Activated naive CD8-positive, alpha-beta T cell treated with anti-CD3 and anti-CD28 coated beads, Interleukin-2, amount 50 U/mL, for 24 hours (primary cell): ENCODE results near the gene SREBF1.
A peak's percentile ranks its signal among the peaks of the same experiment; 100 is the strongest.

ENCODE experiments used
- ATAC-seq: fragments of 150-1000 bp; cut with Tn5 transposase; one replicate; pipeline ENCODE4 v1.10.0; 2021
- DNase-seq: peaks from one replicate; pipeline ENCODE4 v3.0.0; 2021
- H3K27ac Mint-ChIP-seq: one replicate; pipeline ENCODE4 v1.8.0; 2021; ENCODE audit warnings: mild to moderate bottlenecking, mixed read lengths
- H3K27me3 Mint-ChIP-seq: one replicate; pipeline ENCODE4 v1.8.0; 2021; ENCODE audit warnings: mixed read lengths
- H3K36me3 Mint-ChIP-seq: one replicate; pipeline ENCODE4 v1.8.0; 2021; ENCODE audit warnings: low read depth, mixed read lengths
- H3K4me1 Mint-ChIP-seq: one replicate; pipeline ENCODE4 v1.8.0; 2021; ENCODE audit warnings: mixed read lengths
- H3K4me3 Mint-ChIP-seq: one replicate; pipeline ENCODE4 v1.8.0; 2021; ENCODE audit warnings: mild to moderate bottlenecking, moderate library complexity, mixed read lengths
- H3K9me3 Mint-ChIP-seq: one replicate; pipeline ENCODE4 v1.8.0; 2021; ENCODE audit warnings: mixed read lengths

Gene SREBF1

DNA sequence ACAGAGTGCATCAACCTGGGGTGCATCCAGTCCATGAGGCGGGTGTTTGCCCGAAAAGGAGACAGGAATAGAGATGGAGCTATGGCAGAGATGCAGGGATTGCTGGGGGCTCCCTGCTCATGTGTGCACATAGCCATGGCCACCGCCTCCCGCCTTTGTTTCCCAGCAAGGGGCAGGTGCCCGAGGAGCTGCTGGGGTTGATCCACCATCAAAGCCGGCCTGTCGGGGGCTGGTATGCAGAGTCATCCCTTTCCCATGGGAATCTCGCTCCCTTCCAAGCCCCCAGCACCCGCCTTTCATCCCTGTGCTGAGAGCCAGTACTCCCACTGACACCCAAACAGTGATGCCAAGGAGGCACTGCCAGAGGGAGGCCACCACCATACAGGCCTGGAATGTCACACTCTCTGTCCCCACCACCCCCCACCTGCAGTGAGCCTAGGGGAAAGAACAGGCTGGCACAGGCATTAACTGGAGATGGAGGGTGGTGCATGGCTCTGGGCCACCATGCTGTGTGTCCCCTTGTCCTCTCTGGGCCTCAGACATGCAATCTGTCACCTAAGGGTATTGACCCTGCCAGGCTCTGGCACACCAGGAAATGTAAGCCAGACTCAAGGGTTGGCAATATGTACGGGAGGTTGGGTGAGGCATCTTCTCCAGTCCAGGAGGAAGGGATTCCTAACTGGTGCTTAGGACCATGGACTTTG lies 65.1 kb downstream of the SREBF1 start:
- DNase-seq (no peak), ATAC-seq (no peak)
- Mint-ChIP-seq H3K4me3 (no peak overlapping the region), H3K9me3 (no peaks in the 10 kb centered on the region), H3K36me3 (no peaks in the 10 kb centered on the region), H3K27ac (no peak overlapping the region), H3K27me3 (no peaks in the 10 kb centered on the region), H3K4me1 (peaks cover 13% of the 10 kb centered on the region)

DNA sequence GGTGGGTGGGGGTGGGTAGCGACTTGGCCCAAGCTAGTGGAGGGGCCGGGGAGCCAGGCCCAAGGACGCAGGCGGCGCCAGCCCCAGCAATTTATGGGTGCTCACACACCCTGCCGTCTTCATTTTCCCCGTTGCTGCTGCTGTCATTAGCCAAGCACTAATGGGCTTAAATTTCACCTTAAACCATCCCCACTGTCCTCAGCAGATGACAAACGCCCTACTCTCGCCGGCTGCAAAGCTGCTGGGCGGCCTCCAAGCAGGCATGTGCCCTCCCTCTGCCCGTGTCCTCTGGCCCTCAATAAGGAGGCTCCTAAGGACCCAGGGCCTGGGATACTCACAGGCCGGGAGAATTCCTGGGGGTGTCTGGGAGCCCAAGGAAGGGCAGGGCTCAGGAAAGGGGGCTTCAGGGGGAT lies 66.1 kb downstream of the SREBF1 start:
- DNase-seq (no peak), ATAC-seq (no peak)
- Mint-ChIP-seq H3K27me3 (no peaks in the 10 kb centered on the region), H3K27ac (no peak overlapping the region), H3K4me3 (no peak overlapping the region), H3K4me1 (peaks cover 23% of the 10 kb centered on the region), H3K9me3 (no peaks in the 10 kb centered on the region), H3K36me3 (no peaks in the 10 kb centered on the region)

DNA sequence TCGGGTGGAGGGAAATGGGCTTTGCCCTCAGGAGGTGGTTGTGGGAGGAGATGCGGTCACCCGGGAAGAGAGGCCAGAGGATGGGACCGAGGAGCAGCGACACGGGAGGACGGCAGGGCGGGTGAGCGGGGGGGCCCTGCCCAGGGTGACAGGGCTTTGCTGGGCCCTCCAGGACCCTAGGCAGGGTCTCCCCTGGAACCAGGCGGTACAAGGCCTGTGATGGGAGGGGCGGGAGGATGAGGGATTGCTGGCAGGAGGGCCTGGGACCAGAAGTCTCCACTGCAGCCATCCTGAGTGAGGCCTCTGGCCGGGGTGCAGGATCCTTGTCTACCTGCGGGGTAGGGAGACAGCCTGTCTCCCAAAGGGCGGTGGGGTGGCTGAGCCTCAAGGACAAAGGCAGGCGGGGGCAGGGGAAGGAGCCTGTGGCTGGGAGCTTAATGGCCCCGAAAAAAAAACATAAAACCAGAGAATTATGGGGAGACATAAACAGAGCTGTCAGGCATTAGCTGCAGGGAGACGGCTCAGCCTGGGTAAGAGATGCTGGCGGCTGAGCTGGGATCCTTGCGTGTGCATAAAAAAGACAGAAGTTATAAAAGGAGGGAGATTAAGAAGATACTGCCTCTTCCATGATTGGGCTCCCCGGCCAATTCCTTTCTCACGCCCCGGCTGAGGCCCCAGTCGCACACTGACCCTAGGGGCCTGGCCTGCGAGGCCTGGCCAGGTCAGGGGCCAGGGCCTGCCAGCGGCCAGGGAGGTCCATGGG lies 66.7 kb downstream of the SREBF1 start:
- no peak overlapping the region for H3K27ac Mint-ChIP-seq
- no peak for DNase-seq
- no peak for ATAC-seq

DNA sequence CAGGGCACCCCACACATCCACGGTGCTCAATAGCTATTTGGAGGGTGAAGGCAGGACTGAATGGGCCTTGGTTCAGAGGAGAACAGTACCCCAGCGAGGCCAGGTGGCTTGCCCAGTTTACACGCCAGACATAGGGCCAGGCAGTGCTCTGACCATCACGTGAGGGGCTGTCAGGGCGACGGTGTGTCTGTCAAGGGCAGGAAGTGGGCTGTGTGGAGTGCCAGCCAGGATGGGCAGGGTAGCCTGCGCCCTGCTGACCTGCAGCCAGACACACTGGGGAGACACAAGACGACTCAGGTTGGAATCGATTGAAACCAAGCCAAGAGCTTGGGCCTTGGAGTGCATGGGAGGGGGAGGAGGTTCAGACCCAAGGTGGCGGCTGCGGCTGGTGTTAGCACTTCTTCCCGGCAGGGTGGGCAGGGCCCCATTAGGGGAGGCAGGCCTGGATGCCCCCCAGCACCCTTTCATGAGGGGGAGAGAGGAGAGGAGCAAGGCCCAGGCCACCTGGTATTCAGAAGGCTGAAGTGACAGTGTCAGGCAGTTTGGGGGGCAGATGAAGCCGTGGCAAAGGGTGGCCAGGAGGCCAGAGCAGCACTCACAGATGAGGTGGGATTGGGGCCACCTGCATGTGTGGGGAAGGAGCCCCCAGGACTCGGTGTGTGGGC lies 68.2 kb downstream of the SREBF1 start:
- no peak for DNase-seq
- Mint-ChIP-seq H3K27me3 (no peaks in the 10 kb centered on the region), H3K4me3 (no peak overlapping the region), H3K27ac (no peak overlapping the region), H3K4me1 (peaks cover 35% of the 10 kb centered on the region), H3K36me3 (no peaks in the 10 kb centered on the region), H3K9me3 (no peaks in the 10 kb centered on the region)
- ATAC-seq, result no peak

More for the DNA sequence above, 66.7 kb downstream of the SREBF1 start:
- Mint-ChIP-seq H3K4me3 (no peak overlapping the region), H3K9me3 (no peaks in the 10 kb centered on the region), H3K4me1 (peaks cover 29% of the 10 kb centered on the region), H3K27me3 (no peaks in the 10 kb centered on the region), H3K36me3 (no peaks in the 10 kb centered on the region)

DNA sequence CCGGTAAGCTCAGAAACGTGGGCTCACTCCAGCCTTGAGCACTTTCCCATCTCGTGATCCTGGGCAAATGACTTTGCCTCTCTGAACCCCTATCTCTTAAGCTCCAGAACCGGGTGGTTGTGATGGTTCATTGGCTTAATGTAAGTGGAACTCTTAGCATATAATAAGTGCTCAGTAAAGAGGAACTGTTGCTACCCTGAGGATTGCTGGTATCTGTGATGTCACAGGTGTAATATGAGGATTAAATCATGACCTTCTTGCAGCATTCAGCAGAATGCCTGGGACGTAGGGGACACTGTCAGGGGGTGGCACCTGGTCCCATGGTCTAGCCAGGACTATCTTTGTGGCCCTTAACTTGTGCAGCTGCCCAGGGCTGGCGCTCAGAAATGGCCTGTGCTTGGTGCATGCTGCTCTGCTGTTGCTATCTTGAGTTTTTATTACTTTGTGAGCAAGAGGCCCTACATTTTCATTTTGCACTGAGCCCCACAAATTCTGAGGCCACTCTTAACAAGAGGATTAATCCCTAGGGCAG lies 68.8 kb downstream of the SREBF1 start:
- H3K4me1 Mint-ChIP-seq, result peaks cover 36% of the 10 kb centered on the region
- H3K9me3 Mint-ChIP-seq, result no peaks in the 10 kb centered on the region
- ATAC-seq (no peak), DNase-seq (no peak)
- no peak overlapping the region for H3K27ac Mint-ChIP-seq
- no peaks in the 10 kb centered on the region for H3K27me3 Mint-ChIP-seq
- H3K36me3 Mint-ChIP-seq, result no peaks in the 10 kb centered on the region
- no peak overlapping the region for H3K4me3 Mint-ChIP-seq

DNA sequence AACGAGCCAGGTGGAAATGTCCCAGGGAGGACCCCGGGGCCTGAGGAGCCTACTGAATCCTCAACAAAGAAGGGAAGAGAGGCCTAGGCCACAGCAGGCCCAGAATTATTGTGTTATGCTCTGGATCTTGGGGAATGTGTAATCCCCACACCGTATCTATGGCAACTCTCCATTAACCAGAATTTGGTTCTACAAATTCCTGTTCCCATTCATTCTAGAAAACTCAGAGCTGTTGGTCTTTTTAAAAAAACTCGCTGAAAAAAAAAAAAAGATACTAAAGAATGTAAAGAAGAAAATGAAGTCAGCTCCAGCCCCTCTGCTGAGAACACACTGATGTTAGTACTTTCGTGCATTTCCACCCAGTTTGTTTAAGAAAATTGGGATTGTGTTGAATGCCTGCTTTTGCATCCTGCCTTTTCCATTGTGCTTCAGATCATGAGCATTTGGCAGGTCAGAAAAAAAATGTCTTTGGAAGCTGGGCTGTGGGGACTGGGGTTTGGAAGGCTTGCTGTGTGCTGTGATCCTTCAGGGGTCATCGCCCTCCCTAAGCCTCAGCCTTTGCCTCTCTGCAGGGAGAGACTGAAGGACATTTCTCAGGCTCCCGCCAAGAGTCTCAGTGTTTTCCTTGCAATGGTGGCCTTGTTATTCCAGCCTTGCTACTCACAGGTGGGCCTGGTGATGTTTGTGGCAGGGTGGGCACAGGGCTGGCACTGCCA lies 69.5 kb downstream of the SREBF1 start:
- H3K36me3 Mint-ChIP-seq, result no peaks in the 10 kb centered on the region
- no peaks in the 10 kb centered on the region for H3K27me3 Mint-ChIP-seq
- H3K9me3 Mint-ChIP-seq, result no peaks in the 10 kb centered on the region
- peaks cover 31% of the 10 kb centered on the region for H3K4me1 Mint-ChIP-seq
- DNase-seq (no peak), ATAC-seq (no peak)
- no peak overlapping the region for H3K27ac Mint-ChIP-seq
- H3K4me3 Mint-ChIP-seq, result no peak overlapping the region

DNA sequence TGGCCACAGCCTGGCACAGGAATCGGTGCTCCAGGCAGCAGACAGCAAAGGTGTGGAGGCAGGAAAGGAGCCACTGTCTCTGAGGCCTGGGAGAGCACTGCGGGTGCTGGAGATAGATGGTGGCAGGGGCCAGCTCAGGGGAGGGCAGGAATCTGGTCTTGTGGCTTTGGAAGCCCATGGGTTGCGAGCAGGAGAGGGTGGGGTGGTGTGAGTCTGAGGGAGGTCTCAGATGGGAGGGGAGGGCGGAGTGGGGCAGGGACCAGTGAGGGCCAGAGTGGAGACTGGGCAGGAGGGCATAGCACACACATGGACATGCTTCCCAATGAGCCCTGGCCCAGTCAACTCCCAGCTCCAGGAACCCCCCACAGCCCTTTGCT lies 70.1 kb downstream of the SREBF1 start:
- Mint-ChIP-seq H3K4me1 (peaks cover 31% of the 10 kb centered on the region), H3K36me3 (no peaks in the 10 kb centered on the region), H3K27me3 (no peaks in the 10 kb centered on the region), H3K27ac (no peak overlapping the region), H3K4me3 (no peak overlapping the region), H3K9me3 (no peaks in the 10 kb centered on the region)
- DNase-seq, result no peak
- ATAC-seq, result no peak

DNA sequence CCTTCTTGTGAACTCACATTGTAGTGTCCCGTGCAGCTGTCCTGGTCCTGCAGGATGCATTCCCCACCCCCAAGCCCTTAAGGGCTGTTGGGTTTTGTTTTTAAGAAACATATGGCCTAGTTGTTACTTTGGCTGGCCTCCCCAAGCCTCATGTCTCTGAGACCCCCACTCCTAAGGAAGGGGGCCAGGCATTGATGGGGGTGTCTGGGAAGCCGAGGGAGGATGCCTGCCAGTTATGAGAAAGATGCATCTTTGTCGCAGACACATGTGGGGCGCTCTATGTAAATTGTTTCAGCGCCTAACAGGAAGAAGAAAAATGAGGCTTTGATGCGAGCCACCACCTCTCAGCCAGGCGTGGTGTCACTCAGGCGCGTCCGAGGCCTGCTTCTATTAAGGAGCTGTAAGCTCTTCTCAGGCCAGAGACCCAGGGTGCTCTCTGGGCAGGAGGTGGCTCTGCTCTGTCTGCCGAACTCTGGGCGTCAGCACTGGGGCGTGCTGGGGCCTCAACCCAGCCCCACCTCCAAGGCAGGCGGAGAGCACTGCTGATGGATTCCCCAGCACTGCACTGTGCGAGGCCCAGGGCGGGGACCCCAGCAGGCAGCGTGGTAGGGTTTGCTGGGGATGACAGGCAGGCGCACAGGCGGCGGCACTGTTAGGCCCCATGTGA lies 70.6 kb downstream of the SREBF1 start:
- Mint-ChIP-seq H3K4me1 (peaks cover 31% of the 10 kb centered on the region), H3K27me3 (no peaks in the 10 kb centered on the region), H3K27ac (peak overlapping the region; percentile 31), H3K9me3 (no peaks in the 10 kb centered on the region), H3K4me3 (no peak overlapping the region), H3K36me3 (no peaks in the 10 kb centered on the region)
- ATAC-seq (peak; percentile 9), DNase-seq (no peak)

DNA sequence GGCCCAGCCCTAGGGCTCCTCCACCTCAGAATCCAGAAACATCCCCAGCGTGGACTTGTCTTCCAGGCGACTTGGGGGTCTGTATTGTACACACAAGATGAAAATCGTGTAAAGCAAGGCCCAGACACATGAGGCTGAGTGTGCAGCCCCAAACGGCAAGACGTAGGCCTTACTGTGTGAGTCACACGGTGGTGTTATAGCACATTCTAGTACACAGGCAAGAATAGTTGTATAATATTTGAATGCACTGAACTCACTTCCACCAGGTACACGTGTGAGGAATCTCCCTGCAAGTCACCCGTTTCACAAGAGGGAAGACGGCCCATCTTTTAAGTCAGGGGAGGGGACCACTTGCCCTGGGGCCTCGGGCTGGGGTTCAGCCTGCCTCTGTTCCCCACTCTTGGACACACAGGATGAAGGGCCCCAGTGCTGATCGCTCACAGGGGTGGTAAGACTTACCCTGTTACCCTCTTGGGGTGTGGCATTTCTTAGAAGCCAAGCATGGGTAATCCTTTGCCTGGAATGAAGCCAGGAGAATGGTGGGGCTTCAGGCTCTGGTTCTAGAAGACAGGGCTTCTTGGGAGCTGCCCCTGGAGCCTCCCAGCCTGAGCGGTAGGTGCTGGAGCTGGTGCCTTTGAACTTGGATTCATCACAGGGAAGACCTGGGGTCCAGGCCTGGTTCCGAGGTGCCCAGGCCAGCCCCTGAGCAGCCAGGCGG lies 71.3 kb downstream of the SREBF1 start:
- H3K4me3 Mint-ChIP-seq, result no peak overlapping the region
- H3K36me3 Mint-ChIP-seq, result no peaks in the 10 kb centered on the region
- no peaks in the 10 kb centered on the region for H3K9me3 Mint-ChIP-seq
- H3K4me1 Mint-ChIP-seq, result peaks cover 31% of the 10 kb centered on the region
- H3K27ac Mint-ChIP-seq, result peak overlapping the region; percentile 64
- DNase-seq (no peak), ATAC-seq (no peak)
- no peaks in the 10 kb centered on the region for H3K27me3 Mint-ChIP-seq

DNA sequence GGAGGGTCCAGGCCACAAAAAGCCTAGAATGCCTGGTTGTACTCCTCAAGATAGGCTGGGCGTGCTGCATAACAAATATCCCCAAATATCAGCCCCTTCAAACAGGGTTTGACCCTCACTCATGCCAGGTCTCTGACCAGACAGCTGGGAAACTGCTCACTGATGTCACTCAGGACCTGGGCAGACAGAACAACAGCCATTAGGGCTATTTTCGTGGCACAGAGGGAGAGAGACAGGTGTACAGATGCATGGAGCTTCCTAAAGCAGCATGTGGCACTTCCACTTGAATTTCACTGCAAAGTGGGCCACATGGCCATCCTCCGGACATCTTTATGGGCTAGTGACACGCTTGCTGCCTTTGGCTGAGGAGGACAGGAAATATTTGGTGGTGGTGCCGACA lies 73.1 kb downstream of the SREBF1 start:
- H3K4me3 Mint-ChIP-seq, result no peak overlapping the region
- no peak for DNase-seq
- no peak overlapping the region for H3K27ac Mint-ChIP-seq
- H3K9me3 Mint-ChIP-seq, result no peaks in the 10 kb centered on the region
- no peaks in the 10 kb centered on the region for H3K36me3 Mint-ChIP-seq
- ATAC-seq, result no peak
- H3K27me3 Mint-ChIP-seq, result no peaks in the 10 kb centered on the region
- peaks cover 31% of the 10 kb centered on the region for H3K4me1 Mint-ChIP-seq

DNA sequence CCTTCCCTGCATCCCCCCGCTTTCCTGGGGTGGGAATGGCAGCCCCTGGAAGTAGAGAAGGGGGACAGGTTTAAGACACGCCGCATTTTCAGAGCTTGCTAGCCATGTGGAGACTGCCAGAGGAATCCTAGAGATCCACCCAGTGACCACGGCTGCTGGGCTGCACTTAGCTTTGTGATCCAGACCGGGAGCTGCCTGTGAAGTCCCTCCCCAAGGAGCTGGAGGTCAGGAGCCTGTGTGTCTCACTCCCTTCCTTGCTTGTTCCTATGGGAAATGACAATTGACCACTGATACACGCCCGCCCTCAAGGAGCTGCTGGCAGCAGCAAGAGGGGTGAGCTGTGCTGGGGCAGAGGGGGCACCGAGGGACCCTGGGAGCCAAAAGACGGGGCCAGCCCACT lies 73.7 kb downstream of the SREBF1 start:
- Mint-ChIP-seq H3K27ac (no peak overlapping the region), H3K4me1 (peaks cover 35% of the 10 kb centered on the region)
- no peak for DNase-seq

DNA sequence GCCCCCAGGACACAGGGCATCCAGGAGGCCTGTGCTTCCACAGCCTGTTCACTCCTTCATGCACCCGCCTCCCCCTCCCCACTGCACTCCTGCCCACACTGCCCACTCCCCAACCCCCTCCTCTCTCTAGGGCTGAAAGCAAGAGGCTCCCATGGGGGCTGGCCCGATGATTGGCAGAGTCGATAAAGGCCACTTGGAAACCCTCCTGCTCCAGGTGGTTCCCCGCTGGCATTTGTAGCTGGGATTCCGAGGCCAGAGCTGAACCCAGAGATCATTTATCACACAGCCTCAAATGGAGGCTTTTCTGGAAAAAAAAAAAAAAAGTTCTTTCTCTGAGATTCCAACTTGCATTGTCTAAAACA lies 74.1 kb downstream of the SREBF1 start:
- peaks cover 39% of the 10 kb centered on the region for H3K4me1 Mint-ChIP-seq
- DNase-seq (no peak), ATAC-seq (no peak)
- no peaks in the 10 kb centered on the region for H3K36me3 Mint-ChIP-seq
- H3K4me3 Mint-ChIP-seq, result no peak overlapping the region
- no peaks in the 10 kb centered on the region for H3K9me3 Mint-ChIP-seq
- H3K27me3 Mint-ChIP-seq, result no peaks in the 10 kb centered on the region
- H3K27ac Mint-ChIP-seq, result no peak overlapping the region

More for the DNA sequence above, 73.7 kb downstream of the SREBF1 start:
- ATAC-seq, result no peak
- Mint-ChIP-seq H3K4me3 (no peak overlapping the region), H3K27me3 (no peaks in the 10 kb centered on the region), H3K9me3 (no peaks in the 10 kb centered on the region), H3K36me3 (no peaks in the 10 kb centered on the region)
